DOHH2 (cell line): ENCODE data around the gene KHDC1.

Experiments
- EZH2phosphoT487 ChIP-seq: fragments of 200-600 bp; sonication (generic); IDR thresholded peaks from 2 replicates; pipeline ENCODE4 v1.6.1; 2017; ENCODE audit warnings: borderline replicate concordance, mild to moderate bottlenecking, antibody characterized with exemption, low read length, moderate library complexity, mixed read lengths
- TF ChIP-seq, protein P1 (sequence below): fragments of 200-600 bp; sonication (generic); IDR thresholded peaks from one replicate; pipeline ENCODE4 v1.5.1; 2014; ENCODE audit warnings: antibody characterized with exemption, mild to moderate bottlenecking, low read depth, low read length; ENCODE audit not compliant: poor library complexity, severe bottlenecking

DNA sequence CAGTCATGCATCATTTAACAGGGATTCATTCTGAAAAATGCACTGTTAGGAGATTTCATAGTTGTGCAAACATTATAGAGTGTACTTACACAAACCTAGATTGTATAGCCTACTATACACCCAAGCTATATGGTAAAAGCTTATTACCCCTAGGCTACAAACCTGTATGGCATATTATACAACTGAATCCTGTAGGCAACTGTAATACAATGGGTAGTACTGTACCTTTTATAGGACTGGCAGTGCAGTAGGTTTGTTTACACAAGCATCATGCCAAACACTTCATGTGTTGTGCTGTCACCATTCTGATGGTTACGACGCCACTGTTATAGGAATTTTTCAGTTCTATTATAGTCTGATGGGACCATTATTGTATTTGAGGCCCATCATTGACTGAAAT, 39.3 kb upstream of the KHDC1 start:
- TF ChIP-seq, protein P1, sequence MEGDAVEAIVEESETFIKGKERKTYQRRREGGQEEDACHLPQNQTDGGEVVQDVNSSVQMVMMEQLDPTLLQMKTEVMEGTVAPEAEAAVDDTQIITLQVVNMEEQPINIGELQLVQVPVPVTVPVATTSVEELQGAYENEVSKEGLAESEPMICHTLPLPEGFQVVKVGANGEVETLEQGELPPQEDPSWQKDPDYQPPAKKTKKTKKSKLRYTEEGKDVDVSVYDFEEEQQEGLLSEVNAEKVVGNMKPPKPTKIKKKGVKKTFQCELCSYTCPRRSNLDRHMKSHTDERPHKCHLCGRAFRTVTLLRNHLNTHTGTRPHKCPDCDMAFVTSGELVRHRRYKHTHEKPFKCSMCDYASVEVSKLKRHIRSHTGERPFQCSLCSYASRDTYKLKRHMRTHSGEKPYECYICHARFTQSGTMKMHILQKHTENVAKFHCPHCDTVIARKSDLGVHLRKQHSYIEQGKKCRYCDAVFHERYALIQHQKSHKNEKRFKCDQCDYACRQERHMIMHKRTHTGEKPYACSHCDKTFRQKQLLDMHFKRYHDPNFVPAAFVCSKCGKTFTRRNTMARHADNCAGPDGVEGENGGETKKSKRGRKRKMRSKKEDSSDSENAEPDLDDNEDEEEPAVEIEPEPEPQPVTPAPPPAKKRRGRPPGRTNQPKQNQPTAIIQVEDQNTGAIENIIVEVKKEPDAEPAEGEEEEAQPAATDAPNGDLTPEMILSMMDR, result no peak
- no peak for TF ChIP-seq EZH2phosphoT487
